K562 (cell line): ENCODE measurements around the gene S100A2. TPM values are rescaled to one million over a fixed set of nuclear protein-coding genes. Genes with fewer than 3 reads are reported as not detected.

ENCODE experiments used
- GATA2 ChIP-seq: sonication (generic); formaldehyde crosslinking; IDR thresholded peaks from 2 replicates; pipeline ENCODE4 v1.4.0; 2020; ENCODE audit warnings: mild to moderate bottlenecking, missing genetic modification reagents
- JUNB ChIP-seq: fragments of 450-650 bp; formaldehyde crosslinking; conservative IDR thresholded peaks from 2 replicates; pipeline ENCODE4 v1.4.0; 2020; ENCODE audit warnings: mild to moderate bottlenecking
- SIN3B ChIP-seq: fragments of 450-650 bp; IDR thresholded peaks from 2 replicates; pipeline ENCODE4 v1.6.1; 2017; ENCODE audit warnings: low read depth, mild to moderate bottlenecking, moderate library complexity
- SLC30A9 ChIP-seq: fragments of 250-450 bp; sonication (Bioruptor Pico); IDR thresholded peaks from 2 replicates; pipeline ENCODE4 v1.8.0; 2022; ENCODE audit warnings: mild to moderate bottlenecking, moderate library complexity
- TCFL5 ChIP-seq: fragments of 250-450 bp; sonication (Bioruptor Pico); conservative IDR thresholded peaks from 2 replicates; pipeline ENCODE4 v1.6.1; 2021; ENCODE audit warnings: mild to moderate bottlenecking, moderate library complexity, matching md5 sums
- TSHZ1 ChIP-seq: fragments of 250-450 bp; sonication (Bioruptor Pico); IDR thresholded peaks from 2 replicates; pipeline ENCODE4 v1.4.0; 2020; ENCODE audit warnings: mild to moderate bottlenecking, moderate library complexity
- ZBTB17 ChIP-seq: fragments of 450-650 bp; formaldehyde crosslinking; IDR thresholded peaks from 2 replicates; pipeline ENCODE4 v1.4.0; 2020; ENCODE audit warnings: mild to moderate bottlenecking
- ZC3H11A ChIP-seq: IDR thresholded peaks from 2 replicates; pipeline ENCODE4 v1.6.1; 2012; ENCODE audit warnings: low read depth, low read length, improper control_type of control experiment
- ZNF165 ChIP-seq: fragments of 250-450 bp; sonication (Bioruptor Pico); IDR thresholded peaks from 2 replicates; pipeline ENCODE4 v1.4.0; 2020; ENCODE audit warnings: borderline replicate concordance
- ZNF561 ChIP-seq: fragments of 450-650 bp; formaldehyde crosslinking; conservative IDR thresholded peaks from 2 replicates; pipeline ENCODE4 v1.4.0; 2020; ENCODE audit warnings: mild to moderate bottlenecking, moderate library complexity
- ZZZ3 ChIP-seq: fragments of 450-650 bp; IDR thresholded peaks from 2 replicates; pipeline ENCODE4 v1.6.1; 2016; ENCODE audit warnings: antibody characterized with exemption, mild to moderate bottlenecking, moderate library complexity
- polyA plus RNA-seq, 8 experiments: library from polyadenylated mRNA; depleted of rRNA in 4 of 8; stranded (reverse) in 5 of 8; unstranded in 3 of 8; fragments of >200 nt; fragmentation: Nextera tagmentation in 2 of 8; fragmentation: Illumina TruSeq in 1 of 8; extraction: Ambion mirVana in 2 of 8; extraction: Trizol in 1 of 8; gene quantifications; 2 replicates each; pipeline versions ENCODE4 v1.2.1 to v1.2.3, GENCODE V29; 2011 to 2014; ENCODE audit warnings: inconsistent platforms in 1 of 8, missing spikeins in 1 of 8
- total RNA-seq, 7 experiments: library from RNA; depleted of rRNA in 6 of 7; stranded (reverse); fragments of >200 nt in 6 of 7; fragmentation: Illumina TruSeq in 2 of 7; extraction: Trizol in 2 of 7; gene quantifications; 2 replicates each; pipeline versions ENCODE4 v1.2.1 to v1.2.3, GENCODE V29; 2011 to 2021; ENCODE audit warnings: low replicate concordance in 1 of 7
- TF ChIP-seq, protein P1 (sequence below): fragments of 450-650 bp; conservative IDR thresholded peaks from 2 replicates; pipeline ENCODE4 v1.6.1; 2016; ENCODE audit warnings: missing genetic modification characterization, low read depth, mild to moderate bottlenecking, missing compliant biosample characterization, moderate library complexity
- TF ChIP-seq, protein P2 (sequence below): fragments of 450-650 bp; IDR thresholded peaks from 2 replicates; pipeline ENCODE4 v1.6.1; 2016; ENCODE audit warnings: low read depth
- TF ChIP-seq, protein P3 (sequence below), 2 experiments: IDR thresholded peaks; 2 replicates each; pipeline ENCODE4 v1.6.1; 2011; ENCODE audit warnings: borderline replicate concordance in 1 of 2, control low read depth in 1 of 2, low read depth in 1 of 2, low read length in 1 of 2, mild to moderate bottlenecking in 1 of 2, mixed read lengths in 1 of 2, moderate library complexity in 1 of 2; ENCODE audit not compliant: insufficient read depth in 1 of 2, insufficient read length in 1 of 2, poor library complexity in 1 of 2, severe bottlenecking in 1 of 2; ENCODE audit errors: extremely low read depth in 1 of 2

Gene S100A2
- total and polyA plus RNA-seq, 9 of the 15 experiments (the other 6 are each of a cell fraction or from before 2014, with no cell fraction given): 0.28 to 0.65 (median 0.44) TPM; not detected in 4

DNA sequence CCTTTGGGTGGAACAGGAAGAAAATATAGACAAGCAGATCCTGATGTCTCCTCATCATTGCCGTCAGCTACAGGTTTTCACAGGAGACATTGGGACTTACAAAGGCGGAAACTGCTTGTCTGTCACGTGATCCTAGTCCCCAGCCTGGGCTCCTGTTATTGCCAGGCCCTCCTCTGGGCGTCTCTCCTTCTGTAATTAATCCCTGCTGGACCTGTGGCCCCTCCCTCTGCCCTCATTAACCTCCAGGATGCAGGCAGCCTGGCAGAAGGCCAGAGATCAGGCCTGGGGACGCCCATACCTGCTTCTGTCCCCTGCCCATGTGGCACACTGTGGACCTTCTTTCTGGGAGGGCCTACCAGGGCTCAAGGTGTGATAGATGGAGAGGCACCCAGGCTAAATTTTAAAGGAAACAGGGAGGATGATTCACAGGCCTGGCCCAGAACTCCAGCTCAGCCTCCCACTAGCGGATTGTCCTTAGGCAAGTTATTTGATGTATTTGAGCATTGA is 27.3 kb downstream of the S100A2 start (continued):
- TF ChIP-seq TSHZ1 (CRISPR knock-in tag): 0 out of 2 replicates have a peak, but pooled peaks have one; percentile 62
- TF ChIP-seq SLC30A9 (CRISPR knock-in tag): no peak
- TF ChIP-seq JUNB (CRISPR knock-in tag): no peak
- TF ChIP-seq, protein P1, sequence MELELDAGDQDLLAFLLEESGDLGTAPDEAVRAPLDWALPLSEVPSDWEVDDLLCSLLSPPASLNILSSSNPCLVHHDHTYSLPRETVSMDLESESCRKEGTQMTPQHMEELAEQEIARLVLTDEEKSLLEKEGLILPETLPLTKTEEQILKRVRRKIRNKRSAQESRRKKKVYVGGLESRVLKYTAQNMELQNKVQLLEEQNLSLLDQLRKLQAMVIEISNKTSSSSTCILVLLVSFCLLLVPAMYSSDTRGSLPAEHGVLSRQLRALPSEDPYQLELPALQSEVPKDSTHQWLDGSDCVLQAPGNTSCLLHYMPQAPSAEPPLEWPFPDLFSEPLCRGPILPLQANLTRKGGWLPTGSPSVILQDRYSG (tag): no peak
- no peak for TF ChIP-seq GATA2 (CRISPR knock-in tag)
- TF ChIP-seq ZC3H11A: no peak
- TF ChIP-seq ZZZ3: no peak
- TF ChIP-seq, protein P2, sequence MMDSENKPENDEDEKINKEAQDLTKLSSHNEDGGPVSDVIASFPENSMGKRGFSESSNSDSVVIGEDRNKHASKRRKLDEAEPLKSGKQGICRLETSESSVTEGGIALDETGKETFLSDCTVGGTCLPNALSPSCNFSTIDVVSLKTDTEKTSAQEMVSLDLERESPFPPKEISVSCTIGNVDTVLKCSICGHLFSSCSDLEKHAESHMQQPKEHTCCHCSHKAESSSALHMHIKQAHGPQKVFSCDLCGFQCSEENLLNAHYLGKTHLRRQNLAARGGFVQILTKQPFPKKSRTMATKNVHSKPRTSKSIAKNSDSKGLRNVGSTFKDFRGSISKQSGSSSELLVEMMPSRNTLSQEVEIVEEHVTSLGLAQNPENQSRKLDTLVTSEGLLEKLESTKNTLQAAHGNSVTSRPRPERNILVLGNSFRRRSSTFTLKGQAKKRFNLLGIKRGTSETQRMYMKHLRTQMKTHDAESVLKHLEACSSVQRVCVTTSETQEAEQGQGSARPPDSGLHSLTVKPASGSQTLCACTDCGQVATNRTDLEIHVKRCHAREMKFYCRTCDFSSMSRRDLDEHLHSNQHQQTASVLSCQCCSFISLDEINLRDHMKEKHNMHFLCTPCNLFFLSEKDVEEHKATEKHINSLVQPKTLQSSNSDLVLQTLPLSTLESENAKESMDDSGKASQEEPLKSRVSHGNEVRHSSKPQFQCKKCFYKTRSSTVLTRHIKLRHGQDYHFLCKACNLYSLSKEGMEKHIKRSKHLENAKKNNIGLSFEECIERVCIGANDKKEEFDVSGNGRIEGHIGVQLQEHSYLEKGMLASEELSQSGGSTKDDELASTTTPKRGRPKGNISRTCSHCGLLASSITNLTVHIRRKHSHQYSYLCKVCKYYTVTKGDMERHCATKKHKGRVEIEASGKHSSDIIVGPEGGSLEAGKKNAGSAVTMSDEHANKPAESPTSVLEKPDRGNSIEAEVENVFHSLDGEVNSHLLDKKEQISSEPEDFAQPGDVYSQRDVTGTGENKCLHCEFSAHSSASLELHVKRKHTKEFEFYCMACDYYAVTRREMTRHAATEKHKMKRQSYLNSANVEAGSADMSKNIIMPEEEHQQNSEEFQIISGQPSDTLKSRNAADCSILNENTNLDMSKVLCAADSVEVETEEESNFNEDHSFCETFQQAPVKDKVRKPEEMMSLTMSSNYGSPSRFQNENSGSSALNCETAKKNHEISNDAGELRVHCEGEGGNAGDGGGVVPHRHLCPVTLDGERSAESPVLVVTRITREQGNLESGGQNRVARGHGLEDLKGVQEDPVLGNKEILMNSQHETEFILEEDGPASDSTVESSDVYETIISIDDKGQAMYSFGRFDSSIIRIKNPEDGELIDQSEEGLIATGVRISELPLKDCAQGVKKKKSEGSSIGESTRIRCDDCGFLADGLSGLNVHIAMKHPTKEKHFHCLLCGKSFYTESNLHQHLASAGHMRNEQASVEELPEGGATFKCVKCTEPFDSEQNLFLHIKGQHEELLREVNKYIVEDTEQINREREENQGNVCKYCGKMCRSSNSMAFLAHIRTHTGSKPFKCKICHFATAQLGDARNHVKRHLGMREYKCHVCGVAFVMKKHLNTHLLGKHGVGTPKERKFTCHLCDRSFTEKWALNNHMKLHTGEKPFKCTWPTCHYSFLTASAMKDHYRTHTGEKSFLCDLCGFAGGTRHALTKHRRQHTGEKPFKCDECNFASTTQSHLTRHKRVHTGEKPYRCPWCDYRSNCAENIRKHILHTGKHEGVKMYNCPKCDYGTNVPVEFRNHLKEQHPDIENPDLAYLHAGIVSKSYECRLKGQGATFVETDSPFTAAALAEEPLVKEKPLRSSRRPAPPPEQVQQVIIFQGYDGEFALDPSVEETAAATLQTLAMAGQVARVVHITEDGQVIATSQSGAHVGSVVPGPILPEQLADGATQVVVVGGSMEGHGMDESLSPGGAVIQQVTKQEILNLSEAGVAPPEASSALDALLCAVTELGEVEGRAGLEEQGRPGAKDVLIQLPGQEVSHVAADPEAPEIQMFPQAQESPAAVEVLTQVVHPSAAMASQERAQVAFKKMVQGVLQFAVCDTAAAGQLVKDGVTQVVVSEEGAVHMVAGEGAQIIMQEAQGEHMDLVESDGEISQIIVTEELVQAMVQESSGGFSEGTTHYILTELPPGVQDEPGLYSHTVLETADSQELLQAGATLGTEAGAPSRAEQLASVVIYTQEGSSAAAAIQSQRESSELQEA: no peak
- TF ChIP-seq SIN3B: no peak
- no peak for TF ChIP-seq ZBTB17 (CRISPR knock-in tag)
- TF ChIP-seq, protein P3, sequence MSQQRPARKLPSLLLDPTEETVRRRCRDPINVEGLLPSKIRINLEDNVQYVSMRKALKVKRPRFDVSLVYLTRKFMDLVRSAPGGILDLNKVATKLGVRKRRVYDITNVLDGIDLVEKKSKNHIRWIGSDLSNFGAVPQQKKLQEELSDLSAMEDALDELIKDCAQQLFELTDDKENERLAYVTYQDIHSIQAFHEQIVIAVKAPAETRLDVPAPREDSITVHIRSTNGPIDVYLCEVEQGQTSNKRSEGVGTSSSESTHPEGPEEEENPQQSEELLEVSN (IDR thresholded peaks at IDR 0.05; ENCODE audit: borderline replicate concordance in 1 of 2, extremely low read depth in 1 of 2, insufficient read depth in 1 of 2, insufficient read length in 1 of 2, low read depth in 1 of 2, low read length in 1 of 2, poor library complexity in 1 of 2, severe bottlenecking in 1 of 2): peak in 1 of 2 experiments; percentile 32
- TF ChIP-seq ZNF165 (CRISPR knock-in tag): no peak
- no peak for TF ChIP-seq ZNF561 (CRISPR knock-in tag)
- TF ChIP-seq TCFL5 (CRISPR knock-in tag): no peak
